HepG2 (cell line): ENCODE measurements around the gene SESN1. TPM values are rescaled to one million over a fixed set of nuclear protein-coding genes. Genes with fewer than 3 reads are reported as not detected.

Experiments used
- ATAC-seq: fragments of 200-7000 bp; cut with Tn5 transposase; 3 replicates; pipeline ENCODE4 v1.9.1; 2020; ENCODE audit warnings: mild to moderate bottlenecking, moderate library complexity
- BruUV-seq: library from RNA; stranded (reverse); fragments of 400-500 nt; replicated peaks from 2 replicates; lab custom pipeline; 2021; lab: Mats Ljungman, UMichigan
- CTCF ChIA-PET: fragments of 300-600 bp; formaldehyde crosslinking; extraction: SDS; loops from one replicate; lab custom pipeline; 2021; ENCODE audit warnings: low total read pairs, inconsistent platforms, low intra/inter-chr PET ratio; lab: Yijun Ruan, JAX
- POLR2A ChIA-PET: fragments of 350-600 bp; sonication (Branson Sonifier 250); formaldehyde crosslinking; loops from one replicate; lab custom pipeline; 2020; ENCODE audit warnings: antibody characterized with exemption, inconsistent platforms; lab: Yijun Ruan, JAX
- DNase-seq: peaks from one replicate; pipeline ENCODE4 v3.0.0-alpha.2; 2015; ENCODE audit warnings: low spot score
- FAIRE-seq: peaks from 3 replicates; lab custom pipeline; 2011; peaks lifted over from hg19 to GRCh38; lab: Jason Lieb, UNC
- H2AFZ ChIP-seq: one replicate; pipeline ENCODE4 v1.6.1; 2011; ENCODE audit warnings: low read length, inconsistent platforms
- H3K27ac ChIP-seq: fragments of 300-600 bp; 3 replicates; pipeline ENCODE4 v1.8.0; 2011; ENCODE audit warnings: mixed run types, mild to moderate bottlenecking, mixed read lengths, low read length, inconsistent platforms; ENCODE audit not compliant: insufficient read depth; ENCODE audit errors: extremely low read length
- H3K27me3 ChIP-seq, 2 experiments: fragments of 200-600 bp in 1 of 2; 2 replicates in 1 of 2; 3 replicates in 1 of 2; pipeline versions ENCODE4 v1.6.0 to v1.8.0; 2011; ENCODE audit warnings: low read length in 2 of 2, mild to moderate bottlenecking in 2 of 2, moderate library complexity in 2 of 2, inconsistent platforms in 1 of 2; ENCODE audit not compliant: insufficient read depth in 2 of 2, control insufficient read depth in 1 of 2
- H3K36me3 ChIP-seq, 2 experiments: fragments of 200-600 bp in 1 of 2; replicated peaks in 1 of 2; 2 replicates in 1 of 2; 3 replicates in 1 of 2; pipeline versions ENCODE4 v1.5.1 to v1.8.0; 2011; ENCODE audit warnings: low read length in 2 of 2, inconsistent platforms in 1 of 2; ENCODE audit not compliant: insufficient read depth in 2 of 2, control insufficient read depth in 1 of 2
- H3K4me1 ChIP-seq: 2 replicates; pipeline ENCODE4 v1.5.1; 2012; ENCODE audit warnings: low read length, inconsistent platforms; ENCODE audit not compliant: insufficient read depth
- H3K4me2 ChIP-seq: 2 replicates; pipeline ENCODE4 v1.6.0; 2011; ENCODE audit warnings: low read depth, low read length, inconsistent platforms
- H3K4me3 ChIP-seq, 3 experiments: fragments of 200-600 bp in 1 of 3; sonication (generic), shearing (Covaris generic) in 1 of 3; replicated peaks in 1 of 3; 2 replicates each; pipeline ENCODE4 v1.5.1; 2011 to 2016; ENCODE audit warnings: low read length in 3 of 3, inconsistent platforms in 2 of 3, low read depth in 2 of 3, mild to moderate bottlenecking in 2 of 3, control low read depth in 1 of 3, mixed read lengths in 1 of 3; ENCODE audit not compliant: insufficient read depth in 1 of 3
- H3K79me2 ChIP-seq: one replicate; pipeline ENCODE4 v1.6.1; 2011; ENCODE audit warnings: low read length, inconsistent platforms; ENCODE audit not compliant: insufficient read depth
- H3K9ac ChIP-seq: 2 replicates; pipeline ENCODE4 v1.6.0; 2011; ENCODE audit warnings: mild to moderate bottlenecking, low read depth, low read length, inconsistent platforms; ENCODE audit not compliant: insufficient read depth
- H3K9me3 ChIP-seq: 2 replicates; pipeline ENCODE4 v1.5.1; 2012; ENCODE audit warnings: mild to moderate bottlenecking, low read length
- H4K20me1 ChIP-seq: 2 replicates; pipeline ENCODE4 v1.6.0; 2011; ENCODE audit warnings: inconsistent platforms, mild to moderate bottlenecking, low read length, moderate library complexity; ENCODE audit not compliant: insufficient read depth
- MAFK ChIP-seq, 2 experiments: IDR thresholded peaks in 1 of 2; conservative IDR thresholded peaks in 1 of 2; 2 replicates each; pipeline ENCODE4 v1.6.1; 2011; ENCODE audit warnings: improper control_type of control experiment in 2 of 2, low read length in 2 of 2
- MLX ChIP-seq: IDR thresholded peaks from 2 replicates; pipeline ENCODE4 v1.6.1; 2016
- RFX5 ChIP-seq: IDR thresholded peaks from 2 replicates; pipeline ENCODE4 v1.6.1; 2011; ENCODE audit warnings: low read depth, low read length, improper control_type of control experiment
- WIZ ChIP-seq: sonication (generic); formaldehyde crosslinking; IDR thresholded peaks from 2 replicates; pipeline ENCODE4 v1.5.1; 2020; ENCODE audit warnings: mild to moderate bottlenecking, missing genetic modification reagents
- ZBTB42 ChIP-seq: sonication (generic); formaldehyde crosslinking; IDR thresholded peaks from 2 replicates; pipeline ENCODE4 v1.5.0; 2020; ENCODE audit warnings: mild to moderate bottlenecking, missing genetic modification reagents
- ZBTB7A ChIP-seq: sonication (generic); formaldehyde crosslinking; IDR thresholded peaks from 2 replicates; pipeline ENCODE4 v1.8.0; 2022; ENCODE audit warnings: mild to moderate bottlenecking, missing genetic modification reagents
- ZNF18 ChIP-seq: sonication (generic); formaldehyde crosslinking; IDR thresholded peaks from 2 replicates; pipeline ENCODE4 v1.8.0; 2022; ENCODE audit warnings: mild to moderate bottlenecking, missing genetic modification reagents; ENCODE audit not compliant: insufficient replicate concordance
- ZNF207 ChIP-seq: fragments of 450-650 bp; IDR thresholded peaks from 2 replicates; pipeline ENCODE4 v1.6.1; 2016; ENCODE audit warnings: antibody characterized with exemption, borderline replicate concordance
- ZNF3 ChIP-seq: IDR thresholded peaks from 2 replicates; pipeline ENCODE4 v1.7.0; 2017; ENCODE audit warnings: inconsistent platforms
- ZNF331 ChIP-seq: sonication (generic); formaldehyde crosslinking; IDR thresholded peaks from 2 replicates; pipeline ENCODE4 v1.4.0; 2020; ENCODE audit warnings: missing genetic modification reagents
- ZNF552 ChIP-seq: sonication (generic); formaldehyde crosslinking; IDR thresholded peaks from 2 replicates; pipeline ENCODE4 v1.9.0; 2022; ENCODE audit warnings: missing genetic modification reagents, mild to moderate bottlenecking, borderline replicate concordance
- ZNF761 ChIP-seq: sonication (generic); formaldehyde crosslinking; conservative IDR thresholded peaks from 2 replicates; pipeline ENCODE4 v1.4.0; 2020; ENCODE audit warnings: mild to moderate bottlenecking, missing genetic modification reagents
- ZNF83 ChIP-seq: sonication (generic); formaldehyde crosslinking; IDR thresholded peaks from 2 replicates; pipeline ENCODE4 v1.4.0; 2020; ENCODE audit warnings: missing genetic modification reagents, mild to moderate bottlenecking, borderline replicate concordance
- ZSCAN12 ChIP-seq: sonication (generic); formaldehyde crosslinking; IDR thresholded peaks from 2 replicates; pipeline ENCODE4 v1.9.0; 2021; ENCODE audit warnings: mild to moderate bottlenecking, missing genetic modification reagents
- WGBS: methylation state at CpG from one replicate; pipeline ENCODE4 v1.1.6; 2017; ENCODE audit warnings: low lambda C conversion rate; 5-methylcytosine and 5-hydroxymethylcytosine counted together
- in situ Hi-C: cut with HindIII; loops from 2 replicates; pipeline ENCODE4 v1.10.0; 2017; ENCODE audit warnings: low pct_unique_long_range_greater_than_20kb; ENCODE audit not compliant: extremely low pct_ligation_motif_present
- intact Hi-C: fragments of 100-400 bp; cut with micrococcal nuclease; formaldehyde crosslinking; loops from one replicate; pipeline ENCODE4 v1.10.0; 2022; ENCODE audit not compliant: unreplicated experiment
- polyA plus RNA-seq, 8 experiments: library from polyadenylated mRNA; depleted of rRNA in 3 of 8; stranded (reverse) in 7 of 8; unstranded in 1 of 8; fragments of >200 nt; fragmentation: Illumina TruSeq in 4 of 8; extraction: Trizol in 4 of 8; gene quantifications; 2 replicates each; pipeline versions ENCODE4 v1.2.1 to v1.2.3, GENCODE V29; 2011 to 2016; ENCODE audit warnings: low read depth in 4 of 8, missing spikeins in 1 of 8, mixed read lengths in 1 of 8; ENCODE audit not compliant: insufficient read depth in 1 of 8
- total RNA-seq, 5 experiments: library from RNA; depleted of rRNA; stranded (reverse); fragments of >200 nt; fragmentation: Illumina TruSeq; extraction: Trizol; gene quantifications; 2 replicates each; pipeline ENCODE4 v1.2.3, GENCODE V29; 2016; ENCODE audit warnings: low read depth in 1 of 5

The SESN1 gene
- total and polyA plus RNA-seq, 2 of the 13 experiments (the other 11 are each of a cell fraction or from before 2014, with no cell fraction given), result 24.9 to 44.7 TPM

GRCh38 chr6:109081026-109081425 lies 13.6 kb downstream of the SESN1 start:
- no peak overlapping the region for H3K4me3 ChIP-seq
- no peaks in the 10 kb centered on the region for H3K27me3 ChIP-seq
- H3K4me2 ChIP-seq, result no peak overlapping the region
- H3K79me2 ChIP-seq, result no peaks in the 10 kb centered on the region
- no peak for DNase-seq
- intact Hi-C loops, result no loop called here
- in situ Hi-C loops, result no loop called here
- H3K4me1 ChIP-seq, result peaks cover 12% of the 10 kb centered on the region
- H3K9me3 ChIP-seq, result no peaks in the 10 kb centered on the region
- FAIRE-seq, result no peak
- BruUV-seq, result no TSS peak
- H2AFZ ChIP-seq, result no peak overlapping the region
- no peak for ATAC-seq
- no peak overlapping the region for H3K27ac ChIP-seq
- 0 out of 5 replicates have a peak, but pooled peaks cover 0 to 5% of the 10 kb centered on the region in 2 experiments for H3K36me3 ChIP-seq
- ChIA-PET CTCF (no interaction called here), POLR2A (interaction anchor here (1.3 kb wide), 1 partner anchor 13 kb away, joined by 5 read pairs; the partner anchor contains the start of gene SESN1)
- no peak for TF ChIP-seq ZNF552 (CRISPR knock-in tag)
- TF ChIP-seq ZNF761 (CRISPR knock-in tag), result no peak
- no peak for TF ChIP-seq ZSCAN12 (CRISPR knock-in tag)
- H4K20me1 ChIP-seq, result no peaks in the 10 kb centered on the region
- 67% methylated on average over 1 of the region's 1 CpG for WGBS
- H3K9ac ChIP-seq, result no peak overlapping the region

- DNase-seq, result no peak
- FAIRE-seq, result no peak
- H3K27me3 ChIP-seq, result no peaks in the 10 kb centered on the region
- no TSS peak for BruUV-seq
- in situ Hi-C loops (loop anchor here (10.0 kb wide), 1 partner anchor 165 kb away; no protein-coding TSS in a partner anchor), intact Hi-C loops (no loop called here)
- no peaks in the 10 kb centered on the region for H3K9me3 ChIP-seq
- H3K4me1 ChIP-seq, result peaks cover 12% of the 10 kb centered on the region
- no peak overlapping the region for H3K4me2 ChIP-seq
- no peak overlapping the region for H3K27ac ChIP-seq
- CTCF ChIA-PET, result no interaction called here
- POLR2A ChIA-PET, result no interaction called here
- no peaks in the 10 kb centered on the region for H3K79me2 ChIP-seq
- 76% methylated on average over 4 of the region's 4 CpGs for WGBS
- H3K4me3 ChIP-seq, result no peak overlapping the region
- H4K20me1 ChIP-seq, result no peaks in the 10 kb centered on the region
- H2AFZ ChIP-seq, result no peak overlapping the region
- no peak overlapping the region for H3K9ac ChIP-seq
- 0 out of 5 replicates have a peak, but pooled peaks cover 0 to 5% of the 10 kb centered on the region in 2 experiments for H3K36me3 ChIP-seq
- no peak for ATAC-seq
- TF ChIP-seq ZNF18 (CRISPR knock-in tag), result no peak
- TF ChIP-seq ZNF83 (CRISPR knock-in tag), result no peak
- TF ChIP-seq MLX (CRISPR knock-in tag), result no peak
- TF ChIP-seq ZBTB7A (CRISPR knock-in tag), result no peak
- TF ChIP-seq ZNF207, result no peak
- no peak for TF ChIP-seq ZNF331 (CRISPR knock-in tag)
- no peak for TF ChIP-seq ZBTB42 (CRISPR knock-in tag)
- no peak for TF ChIP-seq MAFK (conservative IDR thresholded peaks at IDR 0.05 in 1 of 2, IDR thresholded peaks at IDR 0.05 in 1 of 2; ENCODE audit: low read length in 2 of 2)
- no peak for TF ChIP-seq ZNF3 (CRISPR knock-in tag)
- TF ChIP-seq WIZ, result no peak
- TF ChIP-seq RFX5, result no peak
Observed at GRCh38 chr6:109079981-109080380, 14.7 kb downstream of the SESN1 start.
